SK-N-SH treated with all-trans-retinoic acid at 6 μM for 48 hours (cell line): ENCODE data around the gene MAP2.

Experiments
- ATAC-seq: fragments of 200-7000 bp; cut with Tn5 transposase; 3 replicates; pipeline ENCODE4 v1.9.1; 2020; ENCODE audit warnings: mild to moderate bottlenecking, moderate library complexity
- ARNTL ChIP-seq: fragments of 450-650 bp; formaldehyde crosslinking; IDR thresholded peaks from 2 replicates; pipeline ENCODE4 v1.5.0; 2020; ENCODE audit warnings: low read depth, mild to moderate bottlenecking, moderate library complexity, borderline replicate concordance
- CREB5 ChIP-seq: fragments of 250-450 bp; sonication (Bioruptor Pico); IDR thresholded peaks from 2 replicates; pipeline ENCODE4 v1.5.1; 2020; ENCODE audit warnings: low read depth, mild to moderate bottlenecking, moderate library complexity
- CSDC2 ChIP-seq: fragments of 250-450 bp; sonication (Bioruptor Pico); IDR thresholded peaks from 2 replicates; pipeline ENCODE4 v1.5.0; 2020; ENCODE audit warnings: mild to moderate bottlenecking, moderate library complexity
- CSRNP3 ChIP-seq: fragments of 250-450 bp; sonication (Bioruptor Pico); IDR thresholded peaks from 2 replicates; pipeline ENCODE4 v1.5.1; 2021; ENCODE audit warnings: mild to moderate bottlenecking, moderate library complexity
- GLIS3 ChIP-seq: fragments of 250-450 bp; sonication (Bioruptor Pico); IDR thresholded peaks from 2 replicates; pipeline ENCODE4 v1.5.0; 2020; ENCODE audit warnings: mild to moderate bottlenecking, moderate library complexity
- ISL1 ChIP-seq: fragments of 250-450 bp; sonication (Bioruptor Pico); IDR thresholded peaks from 2 replicates; pipeline ENCODE4 v2.1.2; 2022; ENCODE audit warnings: mild to moderate bottlenecking, moderate library complexity
- OSR1 ChIP-seq: fragments of 250-450 bp; sonication (Bioruptor Pico); IDR thresholded peaks from 2 replicates; pipeline ENCODE4 v1.8.0; 2022; ENCODE audit warnings: moderate library complexity, mild to moderate bottlenecking, inconsistent platforms
- PATZ1 ChIP-seq: fragments of 250-450 bp; sonication (Bioruptor Pico); IDR thresholded peaks from 2 replicates; pipeline ENCODE4 v1.8.0; 2020; ENCODE audit warnings: mild to moderate bottlenecking, moderate library complexity, borderline replicate concordance
- POU6F1 ChIP-seq: fragments of 250-450 bp; sonication (Bioruptor Pico); IDR thresholded peaks from 2 replicates; pipeline ENCODE4 v1.8.0; 2021; ENCODE audit warnings: low read depth, mild to moderate bottlenecking, moderate library complexity, borderline replicate concordance
- PPARA ChIP-seq: fragments of 250-450 bp; sonication (Bioruptor Pico); IDR thresholded peaks from 2 replicates; pipeline ENCODE4 v1.5.0; 2020; ENCODE audit warnings: mild to moderate bottlenecking, borderline replicate concordance
- RARB ChIP-seq: fragments of 250-450 bp; sonication (Bioruptor Pico); IDR thresholded peaks from 2 replicates; pipeline ENCODE4 v1.8.0; 2021; ENCODE audit warnings: mild to moderate bottlenecking, moderate library complexity
- SNAI2 ChIP-seq: fragments of 250-450 bp; sonication (Bioruptor Pico); IDR thresholded peaks from 2 replicates; pipeline ENCODE4 v1.5.0; 2020; ENCODE audit warnings: mild to moderate bottlenecking, moderate library complexity
- TCF4 ChIP-seq: fragments of 250-450 bp; sonication (Bioruptor Pico); IDR thresholded peaks from 2 replicates; pipeline ENCODE4 v1.8.0; 2021; ENCODE audit warnings: mild to moderate bottlenecking, moderate library complexity, borderline replicate concordance
- TOX ChIP-seq: fragments of 250-450 bp; sonication (Bioruptor Pico); IDR thresholded peaks from 2 replicates; pipeline ENCODE4 v1.8.0; 2021; ENCODE audit warnings: mild to moderate bottlenecking, moderate library complexity, borderline replicate concordance
- ZC3H10 ChIP-seq: fragments of 250-450 bp; sonication (Bioruptor Pico); IDR thresholded peaks from 2 replicates; pipeline ENCODE4 v1.5.1; 2021; ENCODE audit warnings: mild to moderate bottlenecking, moderate library complexity
- ZFP3 ChIP-seq: fragments of 250-450 bp; sonication (Bioruptor Pico); IDR thresholded peaks from 2 replicates; pipeline ENCODE4 v1.5.0; 2020; ENCODE audit warnings: mild to moderate bottlenecking, moderate library complexity
- ZFP30 ChIP-seq: fragments of 450-650 bp; formaldehyde crosslinking; IDR thresholded peaks from 2 replicates; pipeline ENCODE4 v1.5.0; 2022; ENCODE audit warnings: mild to moderate bottlenecking, moderate library complexity
- ZNF565 ChIP-seq: fragments of 450-650 bp; formaldehyde crosslinking; conservative IDR thresholded peaks from 2 replicates; pipeline ENCODE4 v1.5.0; 2020; ENCODE audit warnings: low read depth, mild to moderate bottlenecking, moderate library complexity
- ZNF70 ChIP-seq: fragments of 450-650 bp; formaldehyde crosslinking; IDR thresholded peaks from 2 replicates; pipeline ENCODE4 v1.5.0; 2020; ENCODE audit warnings: mild to moderate bottlenecking, moderate library complexity
- ZNF8 ChIP-seq: fragments of 450-650 bp; formaldehyde crosslinking; IDR thresholded peaks from 2 replicates; pipeline ENCODE4 v1.5.0; 2020; ENCODE audit warnings: mild to moderate bottlenecking, moderate library complexity
- TF ChIP-seq, protein P1 (sequence below): fragments of 250-450 bp; sonication (Bioruptor Pico); IDR thresholded peaks from 2 replicates; pipeline ENCODE4 v1.5.0; 2020; ENCODE audit warnings: mild to moderate bottlenecking, moderate library complexity

Gene MAP2

DNA sequence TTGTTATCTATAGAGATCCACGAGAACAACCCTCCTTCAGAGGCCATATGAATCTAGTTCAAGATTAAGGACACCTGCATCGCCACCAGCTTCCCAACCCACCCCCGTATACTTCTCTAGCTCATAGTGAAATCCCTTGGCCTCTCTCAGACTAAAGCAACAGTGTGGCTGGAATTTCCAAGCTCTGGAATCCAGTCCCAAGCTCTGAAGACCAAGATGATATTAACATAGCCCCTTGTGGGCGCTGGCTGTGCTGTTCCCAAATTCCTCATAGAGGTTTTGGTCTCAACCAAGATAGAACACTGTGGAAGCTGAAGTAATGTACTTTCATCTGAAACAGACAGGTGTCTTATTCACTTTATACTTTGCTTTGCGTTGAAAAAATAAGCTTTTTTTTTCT is 139.6 kb downstream of the MAP2 start (continued):
- TF ChIP-seq POU6F1 (no peak), ISL1 (no peak), SNAI2 (no peak)

DNA sequence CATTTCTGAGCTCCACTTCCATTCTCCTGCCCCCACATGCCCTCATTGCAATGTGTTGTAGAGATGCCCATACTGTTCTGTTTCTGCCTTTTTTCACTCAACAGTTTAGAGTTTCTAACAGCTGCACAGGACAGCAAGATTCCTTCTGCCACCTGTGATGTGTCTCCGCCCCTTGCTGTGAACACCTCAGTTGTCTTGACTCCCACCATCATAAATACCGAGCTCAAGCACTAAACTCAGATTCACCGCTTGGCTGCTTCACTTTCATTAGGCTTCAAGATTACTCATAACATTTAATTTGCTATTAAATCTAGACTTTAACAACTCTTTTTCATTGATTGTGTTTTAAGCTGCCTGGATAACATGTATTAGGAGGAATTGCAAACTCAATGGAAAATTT is 141.0 kb downstream of the MAP2 start:
- TF ChIP-seq ZNF8 (CRISPR knock-in tag): no peak
- ATAC-seq: no peak

GRCh38 chr2:209565896-209566582 is 142.2 kb downstream of the MAP2 start:
- ATAC-seq: no peak
- TF ChIP-seq GLIS3 (CRISPR knock-in tag) (no peak), PATZ1 (CRISPR knock-in tag) (no peak), ZFP3 (CRISPR knock-in tag) (no peak), CREB5 (no peak), OSR1 (CRISPR knock-in tag) (no peak), RARB (CRISPR knock-in tag) (no peak), TCF4 (CRISPR knock-in tag) (no peak), ISL1 (no peak), ZFP30 (no peak), SNAI2 (no peak), ZNF565 (CRISPR knock-in tag) (no peak), ZNF70 (CRISPR knock-in tag) (no peak), CSRNP3 (no peak), CSDC2 (no peak), ZNF8 (CRISPR knock-in tag) (no peak), ZC3H10 (CRISPR knock-in tag) (no peak), PPARA (CRISPR knock-in tag) (no peak), ARNTL (no peak)

DNA sequence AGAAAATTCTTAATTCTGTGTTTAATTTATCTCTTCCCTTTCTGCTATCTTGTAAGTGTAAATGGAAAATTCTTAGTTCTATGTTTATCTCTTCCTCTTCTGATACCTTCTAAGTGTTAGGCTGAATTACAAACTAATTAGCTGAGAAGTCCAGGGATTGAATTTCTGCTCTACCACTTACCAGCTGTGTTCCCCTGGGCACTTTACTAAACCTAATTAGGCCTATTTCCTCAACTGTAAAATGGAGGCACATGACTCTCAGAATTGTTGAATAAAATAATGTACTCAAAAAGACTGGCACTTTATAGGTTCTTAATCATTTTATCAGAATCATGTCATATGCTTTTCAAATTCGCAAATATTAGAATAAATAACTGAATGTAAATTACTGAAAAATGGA is 146.3 kb downstream of the MAP2 start:
- no peak for ATAC-seq
- TF ChIP-seq CSDC2: no peak
- no peak for TF ChIP-seq OSR1 (CRISPR knock-in tag)
- TF ChIP-seq PATZ1 (CRISPR knock-in tag): no peak
- TF ChIP-seq TOX (CRISPR knock-in tag): no peak
- no peak for TF ChIP-seq PPARA (CRISPR knock-in tag)
- TF ChIP-seq ZC3H10 (CRISPR knock-in tag): no peak
- no peak for TF ChIP-seq TCF4 (CRISPR knock-in tag)
- TF ChIP-seq POU6F1: no peak
- TF ChIP-seq ARNTL: no peak
- no peak for TF ChIP-seq CSRNP3
- TF ChIP-seq ZNF70 (CRISPR knock-in tag): no peak
- no peak for TF ChIP-seq ISL1
- TF ChIP-seq SNAI2: no peak
- TF ChIP-seq RARB (CRISPR knock-in tag): no peak
- TF ChIP-seq, protein P1, sequence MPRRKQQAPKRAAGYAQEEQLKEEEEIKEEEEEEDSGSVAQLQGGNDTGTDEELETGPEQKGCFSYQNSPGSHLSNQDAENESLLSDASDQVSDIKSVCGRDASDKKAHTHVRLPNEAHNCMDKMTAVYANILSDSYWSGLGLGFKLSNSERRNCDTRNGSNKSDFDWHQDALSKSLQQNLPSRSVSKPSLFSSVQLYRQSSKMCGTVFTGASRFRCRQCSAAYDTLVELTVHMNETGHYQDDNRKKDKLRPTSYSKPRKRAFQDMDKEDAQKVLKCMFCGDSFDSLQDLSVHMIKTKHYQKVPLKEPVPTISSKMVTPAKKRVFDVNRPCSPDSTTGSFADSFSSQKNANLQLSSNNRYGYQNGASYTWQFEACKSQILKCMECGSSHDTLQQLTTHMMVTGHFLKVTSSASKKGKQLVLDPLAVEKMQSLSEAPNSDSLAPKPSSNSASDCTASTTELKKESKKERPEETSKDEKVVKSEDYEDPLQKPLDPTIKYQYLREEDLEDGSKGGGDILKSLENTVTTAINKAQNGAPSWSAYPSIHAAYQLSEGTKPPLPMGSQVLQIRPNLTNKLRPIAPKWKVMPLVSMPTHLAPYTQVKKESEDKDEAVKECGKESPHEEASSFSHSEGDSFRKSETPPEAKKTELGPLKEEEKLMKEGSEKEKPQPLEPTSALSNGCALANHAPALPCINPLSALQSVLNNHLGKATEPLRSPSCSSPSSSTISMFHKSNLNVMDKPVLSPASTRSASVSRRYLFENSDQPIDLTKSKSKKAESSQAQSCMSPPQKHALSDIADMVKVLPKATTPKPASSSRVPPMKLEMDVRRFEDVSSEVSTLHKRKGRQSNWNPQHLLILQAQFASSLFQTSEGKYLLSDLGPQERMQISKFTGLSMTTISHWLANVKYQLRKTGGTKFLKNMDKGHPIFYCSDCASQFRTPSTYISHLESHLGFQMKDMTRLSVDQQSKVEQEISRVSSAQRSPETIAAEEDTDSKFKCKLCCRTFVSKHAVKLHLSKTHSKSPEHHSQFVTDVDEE (CRISPR knock-in tag): no peak
- no peak for TF ChIP-seq ZNF8 (CRISPR knock-in tag)
- TF ChIP-seq ZFP3 (CRISPR knock-in tag): no peak
